GM12878 (cell line): Measurements from ENCODE around the gene GRIA4. TPM values are rescaled to one million over a fixed set of nuclear protein-coding genes. Genes with fewer than 3 reads are reported as not detected.

Experiments used
- ATAC-seq: fragments of 200-7000 bp; cut with Tn5 transposase; 3 replicates; pipeline ENCODE4 v1.9.1; 2020; ENCODE audit warnings: mild to moderate bottlenecking, moderate library complexity
- BruUV-seq: library from RNA; stranded (reverse); fragments of 400-500 nt; replicated peaks from 2 replicates; lab custom pipeline; 2021; lab: Mats Ljungman, UMichigan
- CTCF ChIA-PET: fragments of 300-600 bp; sonication (Branson Sonifier 250); formaldehyde crosslinking; extraction: SDS; loops from one replicate; lab custom pipeline; 2021; ENCODE audit warnings: inconsistent platforms; lab: Yijun Ruan, JAX
- POLR2A ChIA-PET: fragments of 350-600 bp; formaldehyde crosslinking; extraction: SDS; loops from one replicate; lab custom pipeline; 2021; ENCODE audit warnings: inconsistent platforms; lab: Charles Lee
- RAD21 ChIA-PET: fragments of 300-600 bp; sonication (Branson Sonifier 250); formaldehyde crosslinking; loops from one replicate; lab custom pipeline; 2023; ENCODE audit warnings: antibody characterized with exemption; ENCODE audit not compliant: unreplicated experiment; lab: Charles Lee
- SMC1A ChIA-PET: fragments of 300-600 bp; sonication (Branson Sonifier 250); formaldehyde crosslinking; loops from one replicate; lab custom pipeline; 2023; ENCODE audit not compliant: unreplicated experiment, uncharacterized antibody; lab: Charles Lee
- DNase-seq: peaks from one replicate; pipeline ENCODE4 v3.0.0-alpha.2; 2011; ENCODE audit warnings: low read depth, low spot score
- FAIRE-seq: peaks from 3 replicates; lab custom pipeline; 2011; peaks lifted over from hg19 to GRCh38; lab: Jason Lieb, UNC
- H2AFZ ChIP-seq: 2 replicates; pipeline ENCODE4 v1.6.0; 2011; ENCODE audit warnings: low read depth, low read length, control low read depth; ENCODE audit not compliant: control insufficient read depth
- H3K27ac ChIP-seq: 2 replicates; pipeline ENCODE4 v1.5.1; 2011; ENCODE audit warnings: control low read depth; ENCODE audit not compliant: control insufficient read depth, insufficient read depth
- H3K27me3 ChIP-seq, 2 experiments: replicated peaks in 1 of 2; 2 replicates each; pipeline versions ENCODE4 v1.6.0 to v1.6.1; 2011; ENCODE audit warnings: low read length in 1 of 2; ENCODE audit not compliant: control insufficient read depth in 2 of 2, insufficient read depth in 2 of 2
- H3K36me3 ChIP-seq, 2 experiments: 2 replicates each; pipeline ENCODE4 v1.5.1; 2011; ENCODE audit warnings: low read length in 1 of 2; ENCODE audit not compliant: control insufficient read depth in 2 of 2, insufficient read depth in 2 of 2
- H3K4me1 ChIP-seq: 2 replicates; pipeline ENCODE4 v1.6.1; 2011; ENCODE audit warnings: mild to moderate bottlenecking, low read length, moderate library complexity, mixed read lengths; ENCODE audit not compliant: control insufficient read depth, insufficient read depth
- H3K4me2 ChIP-seq: 2 replicates; pipeline ENCODE4 v1.6.0; 2011; ENCODE audit warnings: control low read depth; ENCODE audit not compliant: control insufficient read depth, insufficient read depth
- H3K4me3 ChIP-seq: fragments of 200-600 bp; sonication (generic); 2 replicates; pipeline ENCODE4 v1.5.1; 2016
- H3K79me2 ChIP-seq: 2 replicates; pipeline ENCODE4 v1.6.0; 2011; ENCODE audit warnings: low read length; ENCODE audit not compliant: control insufficient read depth, insufficient read depth
- H3K9ac ChIP-seq: 2 replicates; pipeline ENCODE4 v1.8.0; 2011; ENCODE audit warnings: low read length, control low read depth, mixed read lengths; ENCODE audit not compliant: control insufficient read depth, insufficient read depth
- H3K9me3 ChIP-seq: replicated peaks from 3 replicates; pipeline ENCODE4 v1.5.1; 2011; ENCODE audit warnings: mild to moderate bottlenecking, low read length; ENCODE audit not compliant: control insufficient read depth, insufficient read depth
- H4K20me1 ChIP-seq: 2 replicates; pipeline ENCODE4 v1.6.0; 2011; ENCODE audit not compliant: control insufficient read depth, insufficient read depth
- BACH1 ChIP-seq: fragments of 450-650 bp; IDR thresholded peaks from 2 replicates; pipeline ENCODE4 v1.6.1; 2017; ENCODE audit warnings: mild to moderate bottlenecking, borderline replicate concordance
- CHD4 ChIP-seq: fragments of 200-600 bp; sonication (generic); IDR thresholded peaks from 2 replicates; pipeline ENCODE4 v1.6.1; 2016; ENCODE audit warnings: mild to moderate bottlenecking
- IKZF2 ChIP-seq, 2 experiments: fragments of 450-650 bp; IDR thresholded peaks; 2 replicates each; pipeline ENCODE4 v1.6.1; 2017; ENCODE audit warnings: mild to moderate bottlenecking in 2 of 2, moderate library complexity in 2 of 2
- JUND ChIP-seq: IDR thresholded peaks from 2 replicates; pipeline ENCODE4 v1.6.1; 2012; ENCODE audit warnings: low read depth, mild to moderate bottlenecking, low read length, improper control_type of control experiment, moderate library complexity
- KDM1A ChIP-seq: fragments of 200-600 bp; sonication (generic); IDR thresholded peaks from 2 replicates; pipeline ENCODE4 v1.6.1; 2016; ENCODE audit warnings: borderline replicate concordance
- MTA2 ChIP-seq: fragments of 450-650 bp; IDR thresholded peaks from 2 replicates; pipeline ENCODE4 v1.6.1; 2016; ENCODE audit warnings: low read depth, mild to moderate bottlenecking, moderate library complexity
- MYB ChIP-seq: fragments of 150-350 bp; IDR thresholded peaks from 2 replicates; pipeline ENCODE4 v1.6.1; 2014; ENCODE audit warnings: mild to moderate bottlenecking, low read depth, low read length, borderline replicate concordance
- NFYB ChIP-seq: IDR thresholded peaks from 2 replicates; pipeline ENCODE4 v1.6.1; 2011; ENCODE audit warnings: low read depth, mild to moderate bottlenecking, low read length, improper control_type of control experiment, moderate library complexity; ENCODE audit not compliant: insufficient read depth
- NR2C2 ChIP-seq: IDR thresholded peaks from 2 replicates; pipeline ENCODE4 v1.6.1; 2011; ENCODE audit warnings: borderline replicate concordance, low read depth; ENCODE audit not compliant: control insufficient read depth, insufficient read length
- SKIL ChIP-seq: fragments of 450-650 bp; IDR thresholded peaks from 2 replicates; pipeline ENCODE4 v1.6.1; 2017; ENCODE audit warnings: mild to moderate bottlenecking, low read depth, inconsistent platforms; ENCODE audit not compliant: poor library complexity, severe bottlenecking
- SMC3 ChIP-seq: IDR thresholded peaks from 2 replicates; pipeline ENCODE4 v1.6.1; 2011; ENCODE audit warnings: low read length, improper control_type of control experiment, borderline replicate concordance
- WGBS: methylation state at CpG from one replicate; pipeline ENCODE4 v1.1.6; 2016; ENCODE audit warnings: low lambda C conversion rate; ENCODE audit not compliant: insufficient replicate concordance, insufficient coverage; ENCODE audit errors: missing lambda C conversion rate; 5-methylcytosine and 5-hydroxymethylcytosine counted together
- in situ Hi-C: fragments of 300-500 bp; cut with MboI; formaldehyde crosslinking; loops from 9 replicates; pipeline ENCODE4 v1.14.3; 2018; ENCODE audit warnings: mixed read lengths
- intact Hi-C: fragments of 100-400 bp; cut with micrococcal nuclease; formaldehyde crosslinking; loops from one replicate; pipeline ENCODE4 v1.14.2; 2022; ENCODE audit not compliant: unreplicated experiment
- polyA plus RNA-seq, 11 experiments: library from polyadenylated mRNA; depleted of rRNA in 4 of 11; unstranded in 6 of 11; stranded (reverse) in 5 of 11; fragments of >200 nt; fragmentation: Nextera tagmentation in 4 of 11; fragmentation: Illumina TruSeq in 1 of 11; extraction: Ambion mirVana in 4 of 11; extraction: Trizol in 1 of 11; gene quantifications; 1 replicate in 1 of 11; 2 replicates in 10 of 11; pipeline versions ENCODE4 v1.2.1 to v1.2.3, GENCODE V29; 2011 to 2016; ENCODE audit warnings: inconsistent platforms in 2 of 11, missing spikeins in 2 of 11, low read depth in 1 of 11
- total RNA-seq, 4 experiments: library from RNA; depleted of rRNA in 3 of 4; stranded (reverse); fragments of >200 nt in 3 of 4; fragmentation: Illumina TruSeq in 1 of 4; extraction: Trizol in 1 of 4; gene quantifications; 2 replicates each; pipeline versions ENCODE4 v1.2.1 to v1.2.3, GENCODE V29; 2013 to 2021

The GRIA4 gene
- total and polyA plus RNA-seq, 10 of the 15 experiments (the other 5 are each of a cell fraction or from before 2014, with no cell fraction given): 0.04 TPM; not detected in 9

GRCh38 chr11:105986554-105986953, 376.7 kb downstream of the GRIA4 start:
- CTCF ChIA-PET: interaction anchor here (0.9 kb wide), 1 partner anchor 9 kb away, joined by 4 read pairs; no protein-coding TSS in a partner anchor
- H3K4me2 ChIP-seq: no peak overlapping the region
- no peak for FAIRE-seq
- WGBS: 50% methylated on average over 2 of the region's 2 CpGs
- TF ChIP-seq NFYB: no peak
- TF ChIP-seq MYB: no peak
- TF ChIP-seq MTA2: no peak
- TF ChIP-seq NR2C2: no peak
- no peak for TF ChIP-seq SMC3
- TF ChIP-seq JUND: no peak
- no peak for TF ChIP-seq CHD4
- TF ChIP-seq KDM1A: no peak
- no peak for TF ChIP-seq SKIL
- TF ChIP-seq BACH1: no peak
- no peak for TF ChIP-seq IKZF2 (IDR thresholded peaks at IDR 0.05)
- TF ChIP-seq, all 136 proteins: peak for 0
- H3K79me2 ChIP-seq: no peaks in the 10 kb centered on the region
- H3K9ac ChIP-seq: no peak overlapping the region
- H3K4me3 ChIP-seq: no peak overlapping the region
- H3K36me3 ChIP-seq: no peaks in the 10 kb centered on the region
- DNase-seq (no peak), ATAC-seq (peak; percentile 33; the same call in 1 of the 3 replicates)
- no peak overlapping the region for H2AFZ ChIP-seq
- H3K4me1 ChIP-seq: no peaks in the 10 kb centered on the region
- no peaks in the 10 kb centered on the region for H3K9me3 ChIP-seq
- in situ Hi-C loops: no loop called here
- no TSS peak for BruUV-seq
- SMC1A ChIA-PET: no interaction called here
- H4K20me1 ChIP-seq: no peaks in the 10 kb centered on the region
- POLR2A ChIA-PET: no interaction called here
- RAD21 ChIA-PET: no interaction called here
- no peaks in the 10 kb centered on the region for H3K27me3 ChIP-seq
- intact Hi-C loops: no loop called here
- H3K27ac ChIP-seq: no peak overlapping the region
